GM19324 (cell line): ENCODE measurements around the gene ACOT7.

Experiments used
- ATAC-seq: cut with Tn5 transposase; IDR thresholded peaks from one replicate; pipeline ENCODE4 v1.9.1; 2021; ENCODE audit warnings: mild to moderate bottlenecking, moderate library complexity; ENCODE audit not compliant: unreplicated experiment, low FRiP score

ACOT7 gene

GRCh38 chr1:6348511-6349191 lies 44.9 kb downstream of the ACOT7 start:
- ATAC-seq = no peak

GRCh38 chr1:6347641-6348487 lies 45.7 kb downstream of the ACOT7 start:
- no peak for ATAC-seq

GRCh38 chr1:6345460-6345859 lies 48.1 kb downstream of the ACOT7 start:
- no peak for ATAC-seq

- no peak for ATAC-seq
Observed at GRCh38 chr1:6345009-6345408, 48.6 kb downstream of the ACOT7 start.

GRCh38 chr1:6343506-6344405 lies 49.8 kb downstream of the ACOT7 start:
- ATAC-seq = no peak

- no peak for ATAC-seq
Observed at GRCh38 chr1:6342056-6342455, 51.5 kb downstream of the ACOT7 start.

- ATAC-seq = no peak
Observed at GRCh38 chr1:6338695-6339094, 54.9 kb downstream of the ACOT7 start.

GRCh38 chr1:6336776-6337622 lies 56.6 kb downstream of the ACOT7 start:
- ATAC-seq = no peak

GRCh38 chr1:6334261-6334993 lies 59.1 kb downstream of the ACOT7 start:
- no peak for ATAC-seq

GRCh38 chr1:6332821-6333220 lies 60.7 kb downstream of the ACOT7 start:
- ATAC-seq = no peak

GRCh38 chr1:6331543-6332273 lies 61.9 kb downstream of the ACOT7 start:
- no peak for ATAC-seq

- no peak for ATAC-seq
Observed at GRCh38 chr1:6330410-6330911, 63.1 kb downstream of the ACOT7 start.

GRCh38 chr1:6329851-6330250 lies 63.7 kb downstream of the ACOT7 start:
- ATAC-seq = no peak

- ATAC-seq = no peak
Observed at GRCh38 chr1:6329396-6329795, 64.2 kb downstream of the ACOT7 start.

- ATAC-seq = no peak
Observed at GRCh38 chr1:6328696-6329095, 64.9 kb downstream of the ACOT7 start.

GRCh38 chr1:6328091-6328490 lies 65.5 kb downstream of the ACOT7 start:
- ATAC-seq = no peak

GRCh38 chr1:6325482-6325881 lies 68.1 kb downstream of the ACOT7 start:
- no peak for ATAC-seq

GRCh38 chr1:6322161-6322560 lies 71.4 kb downstream of the ACOT7 start:
- ATAC-seq = no peak

- no peak for ATAC-seq
Observed at GRCh38 chr1:6321205-6321604, 72.4 kb downstream of the ACOT7 start.
